H1 (cell line): ENCODE data around the gene RASAL1.

ENCODE experiments used
- GTF2F1 ChIP-seq: IDR thresholded peaks from 2 replicates; pipeline ENCODE4 v1.6.1; 2012; ENCODE audit warnings: low read depth, low read length, improper control_type of control experiment, borderline replicate concordance
- MAX ChIP-seq: IDR thresholded peaks from 2 replicates; pipeline ENCODE4 v1.6.1; 2012; ENCODE audit warnings: inconsistent platforms
- USF2 ChIP-seq: IDR thresholded peaks from 2 replicates; pipeline ENCODE4 v1.6.1; 2011; ENCODE audit warnings: low read length, improper control_type of control experiment
- YY1 ChIP-seq: IDR thresholded peaks from 2 replicates; pipeline ENCODE4 v1.6.1; 2011; ENCODE audit warnings: low read depth, mild to moderate bottlenecking, low read length

GRCh38 chr12:113127791-113128199 lies 7.8 kb downstream of the RASAL1 start:
- TF ChIP-seq GTF2F1 (no peak), YY1 (no peak), USF2 (no peak), MAX (no peak)
